Parietal lobe (tissue), 2 donors: Measurements from ENCODE around the gene MRPS23. TPM values are rescaled to one million over a fixed set of nuclear protein-coding genes. Genes with fewer than 3 reads are reported as not detected.

Source experiments
- small RNA-seq: library from RNA; depleted of rRNA; stranded (forward); fragments of <200 nt; gene quantifications from one replicate; pipeline ENCODE3, GENCODE V24; 2014; ENCODE audit warnings: low replicate concordance
- total RNA-seq: library from RNA; depleted of rRNA; stranded (reverse); fragments of >200 nt; gene quantifications from one replicate; pipeline ENCODE4 v1.2.3, GENCODE V29; 2014

The MRPS23 gene
- 23.5 TPM for total RNA-seq

GRCh38 chr17:57849874-57850754, at the start of gene MRPS23:
MRPS23 (minus strand) TSS chr17:57850044; CDS start chr17:57850010, 34 bp downstream.

Small RNA genes within 50 kb of the gene (small RNA-seq; reads per million reads assigned to genes)
- not detected for gene RN7SKP94

Other genes starting within 250 kb of the MRPS23 start
- not detected for gene CCDC182, start 104.7 kb downstream of the MRPS23 start, total RNA-seq
- 14.1 TPM for gene CUEDC1, start 105.4 kb upstream of the MRPS23 start, total RNA-seq
- gene VEZF1, start 138.2 kb upstream of the MRPS23 start, total RNA-seq: 93.3 TPM
- gene SRSF1, start 157.2 kb upstream of the MRPS23 start, total RNA-seq: 350 TPM
- 42.9 TPM for gene DYNLL2, start 233.4 kb upstream of the MRPS23 start, total RNA-seq